Trophoblast cell (in vitro differentiated cells and primary cell): Measurements from ENCODE around the gene C3orf52.

Source experiments
- DNase-seq, 2 donors: peaks; one replicate each; pipeline ENCODE4 v3.0.0-alpha.2; 2016
- H2AFZ ChIP-seq: 2 replicates; pipeline ENCODE4 v1.6.1; 2013; ENCODE audit warnings: low read length, moderate library complexity, mild to moderate bottlenecking; ENCODE audit not compliant: insufficient read depth, poor library complexity
- H2AK5ac ChIP-seq: 2 replicates; pipeline ENCODE4 v1.6.1; 2013; ENCODE audit warnings: mild to moderate bottlenecking, low read length
- H2BK120ac ChIP-seq: 2 replicates; pipeline ENCODE4 v1.6.1; 2013; ENCODE audit warnings: low read length, mild to moderate bottlenecking, moderate library complexity; ENCODE audit not compliant: insufficient read depth, poor library complexity
- H2BK12ac ChIP-seq: 2 replicates; pipeline ENCODE4 v1.6.1; 2013; ENCODE audit warnings: mild to moderate bottlenecking, low read length, moderate library complexity
- H2BK5ac ChIP-seq: 2 replicates; pipeline ENCODE4 v1.6.1; 2013; ENCODE audit warnings: low read length, low read depth, moderate library complexity, mild to moderate bottlenecking; ENCODE audit not compliant: poor library complexity
- H3K14ac ChIP-seq: 2 replicates; pipeline ENCODE4 v1.6.1; 2013; ENCODE audit warnings: mild to moderate bottlenecking, low read length
- H3K18ac ChIP-seq: 2 replicates; pipeline ENCODE4 v1.6.1; 2013; ENCODE audit warnings: mild to moderate bottlenecking, low read length
- H3K23ac ChIP-seq: 2 replicates; pipeline ENCODE4 v1.6.1; 2013; ENCODE audit warnings: low read length
- H3K27ac ChIP-seq: 2 replicates; pipeline ENCODE4 v1.5.1; 2013; ENCODE audit warnings: low read depth, mild to moderate bottlenecking, inconsistent platforms, low read length, moderate library complexity
- H3K27me3 ChIP-seq: 2 replicates; pipeline ENCODE4 v1.6.1; 2013; ENCODE audit warnings: inconsistent platforms, mild to moderate bottlenecking, low read length, moderate library complexity; ENCODE audit not compliant: insufficient read depth
- H3K36me3 ChIP-seq, 2 experiments: 1 replicate in 1 of 2; 2 replicates in 1 of 2; pipeline ENCODE4 v1.6.1; 2013; ENCODE audit warnings: low read length in 2 of 2, mild to moderate bottlenecking in 2 of 2, moderate library complexity in 1 of 2; ENCODE audit not compliant: insufficient read depth in 2 of 2, control insufficient read depth in 1 of 2
- H3K4ac ChIP-seq: 2 replicates; pipeline ENCODE4 v1.6.1; 2013; ENCODE audit warnings: low read depth, mild to moderate bottlenecking, low read length, moderate library complexity
- H3K4me1 ChIP-seq, 2 experiments: 1 replicate in 1 of 2; 2 replicates in 1 of 2; pipeline ENCODE4 v1.6.1; 2013; ENCODE audit warnings: low read length in 2 of 2, mild to moderate bottlenecking in 2 of 2, moderate library complexity in 1 of 2; ENCODE audit not compliant: insufficient read depth in 2 of 2, control insufficient read depth in 1 of 2
- H3K4me2 ChIP-seq: 2 replicates; pipeline ENCODE4 v1.6.1; 2013; ENCODE audit warnings: inconsistent platforms, mild to moderate bottlenecking, low read length, moderate library complexity
- H3K4me3 ChIP-seq: 2 replicates; pipeline ENCODE4 v1.5.1; 2013; ENCODE audit warnings: mild to moderate bottlenecking, low read depth, low read length, inconsistent platforms
- H3K79me1 ChIP-seq: one replicate; pipeline ENCODE4 v1.6.1; 2013; ENCODE audit warnings: low read length
- H3K79me2 ChIP-seq: 2 replicates; pipeline ENCODE4 v1.6.1; 2013; ENCODE audit warnings: low read length, mild to moderate bottlenecking; ENCODE audit not compliant: control insufficient read depth, insufficient read depth, poor library complexity
- H3K9ac ChIP-seq: 2 replicates; pipeline ENCODE4 v1.6.1; 2013; ENCODE audit warnings: mild to moderate bottlenecking, low read length
- H3K9me3 ChIP-seq: 2 replicates; pipeline ENCODE4 v1.6.1; 2013; ENCODE audit warnings: low read depth, mild to moderate bottlenecking, control low read depth, inconsistent platforms, low read length; ENCODE audit not compliant: insufficient read depth
- H4K12ac ChIP-seq: 2 replicates; pipeline ENCODE4 v1.6.1; 2013; ENCODE audit warnings: low read depth, mild to moderate bottlenecking, low read length, moderate library complexity
- H4K8ac ChIP-seq: 2 replicates; pipeline ENCODE4 v1.6.1; 2013; ENCODE audit warnings: low read depth, mild to moderate bottlenecking, low read length, moderate library complexity
- H4K91ac ChIP-seq: one replicate; pipeline ENCODE4 v1.6.1; 2013; ENCODE audit warnings: low read depth, mild to moderate bottlenecking, low read length, moderate library complexity
- WGBS: extraction: QIAGEN DNeasy Blood & Tissue Kit; methylation state at CpG from one replicate; pipeline ENCODE4 v1.1.7; 2013; ENCODE audit warnings: missing lambda C conversion rate; ENCODE audit not compliant: insufficient read length, insufficient coverage; ENCODE audit errors: extremely low coverage; 5-methylcytosine and 5-hydroxymethylcytosine counted together

C3orf52 gene

DNA sequence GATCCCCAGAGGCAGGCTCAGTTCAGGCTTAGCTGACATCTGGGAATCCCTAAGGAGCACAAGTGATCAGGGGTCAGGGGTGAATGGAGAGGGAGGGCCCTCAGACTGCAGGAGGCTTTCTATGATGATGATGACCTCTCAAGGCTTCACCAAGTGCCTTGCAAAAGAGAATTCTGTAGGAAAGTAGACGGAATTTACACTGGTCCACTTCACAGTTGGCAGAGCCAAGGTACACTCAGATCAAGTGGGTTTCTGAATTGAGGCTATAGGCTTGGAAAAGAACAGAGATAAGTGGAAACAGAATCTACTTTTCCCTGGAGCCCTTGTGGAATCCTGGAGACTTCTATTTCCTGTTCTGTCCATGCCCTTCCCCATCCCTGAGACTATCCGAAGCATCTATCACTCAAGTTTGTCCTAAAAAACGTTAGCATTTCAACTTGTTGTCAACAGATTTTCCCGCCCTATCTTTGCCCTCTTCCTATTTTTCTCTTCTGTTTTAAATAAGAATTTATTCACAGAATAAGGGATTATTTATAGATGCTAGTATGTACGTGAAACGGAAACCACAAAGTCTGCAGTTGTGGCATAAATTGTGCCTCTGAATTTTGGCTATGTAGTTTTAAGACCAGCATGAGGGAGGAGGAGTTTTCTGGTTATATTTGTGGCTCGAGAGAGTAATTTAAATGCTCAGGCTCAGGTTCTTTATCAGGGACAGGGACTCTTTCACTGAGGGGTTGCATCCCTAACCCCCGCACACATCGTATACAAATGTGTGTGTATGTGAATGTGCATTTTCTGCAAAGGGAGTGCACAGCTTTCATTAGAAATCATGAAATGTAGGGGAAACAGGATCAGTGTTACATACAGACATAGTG, 34.0 kb downstream of the C3orf52 start:
- Histone ChIP-seq H3K23ac (no peak overlapping the region), H4K8ac (no peak overlapping the region), H3K14ac (no peak overlapping the region), H2BK120ac (no peak overlapping the region), H2AK5ac (no peak overlapping the region), H3K79me2 (no peaks in the 10 kb centered on the region), H4K12ac (no peak overlapping the region), H3K9ac (no peak overlapping the region), H4K91ac (no peak overlapping the region), H3K4me1 (no peaks in the 10 kb centered on the region), H3K4me3 (no peak overlapping the region), H2BK5ac (no peak overlapping the region), H2AFZ (no peak overlapping the region), H3K79me1 (peaks cover under 1% of the 10 kb centered on the region), H3K27ac (no peak overlapping the region), H3K27me3 (no peaks in the 10 kb centered on the region), H3K9me3 (no peaks in the 10 kb centered on the region), H2BK12ac (no peak overlapping the region), H3K36me3 (peaks cover 7 to 13% of the 10 kb centered on the region in 2 experiments), H3K4me2 (no peak overlapping the region), H3K4ac (no peak overlapping the region), H3K18ac (no peak overlapping the region)
- DNase-seq, result no peak
- WGBS, result no CpG with 5 or more reads among the region's 9 CpGs

- WGBS, result no CpG with 5 or more reads among the region's 2 CpGs
Measured at GRCh38 chr3:112121577-112122547, 35.7 kb downstream of the C3orf52 start.

DNA sequence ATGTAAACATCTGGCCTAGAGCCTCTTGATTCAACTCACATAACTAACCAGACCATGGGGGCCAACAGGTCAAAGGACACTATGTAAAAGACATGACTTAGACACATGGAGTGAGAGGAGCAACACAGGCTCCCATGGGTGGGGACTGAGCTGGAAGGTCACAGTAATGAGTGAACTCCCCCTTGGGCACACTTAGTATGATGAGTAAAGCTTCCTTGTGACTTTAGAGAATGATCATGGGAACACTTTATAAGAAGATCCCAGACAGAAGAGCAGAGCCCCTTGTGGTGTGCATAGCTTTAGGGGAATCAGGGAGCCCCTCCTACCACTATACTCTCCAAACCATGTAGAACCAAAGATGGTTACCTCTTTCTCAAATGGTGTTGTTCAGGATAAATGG, 36.7 kb downstream of the C3orf52 start:
- Histone ChIP-seq H4K12ac (no peak overlapping the region), H2BK12ac (no peak overlapping the region), H2BK5ac (no peak overlapping the region), H3K23ac (no peak overlapping the region), H2AFZ (no peak overlapping the region), H3K18ac (no peak overlapping the region), H2BK120ac (no peak overlapping the region), H3K14ac (no peak overlapping the region), H3K79me2 (no peaks in the 10 kb centered on the region), H3K4me1 (peaks cover 7 to 9% of the 10 kb centered on the region in 2 experiments), H3K79me1 (peaks cover 9% of the 10 kb centered on the region), H3K4me2 (no peak overlapping the region), H3K27ac (no peak overlapping the region), H4K8ac (no peak overlapping the region), H2AK5ac (no peak overlapping the region), H3K9me3 (no peaks in the 10 kb centered on the region), H3K4ac (no peak overlapping the region), H4K91ac (no peak overlapping the region), H3K4me3 (no peak overlapping the region), H3K9ac (no peak overlapping the region), H3K27me3 (no peaks in the 10 kb centered on the region), H3K36me3 (peaks cover 3 to 6% of the 10 kb centered on the region in 2 experiments)
- no peak for DNase-seq

More at GRCh38 chr3:112121577-112122547, 35.7 kb downstream of the C3orf52 start:
- Histone ChIP-seq H3K79me2 (no peaks in the 10 kb centered on the region), H3K18ac (no peak overlapping the region), H2AFZ (no peak overlapping the region), H4K12ac (no peak overlapping the region), H3K14ac (no peak overlapping the region), H3K23ac (no peak overlapping the region), H2AK5ac (no peak overlapping the region), H3K4me1 (peaks cover 4 to 6% of the 10 kb centered on the region in 2 experiments), H3K9me3 (no peaks in the 10 kb centered on the region), H3K79me1 (peaks cover 6% of the 10 kb centered on the region), H3K27me3 (no peaks in the 10 kb centered on the region), H2BK12ac (no peak overlapping the region), H3K9ac (no peak overlapping the region), H3K27ac (no peak overlapping the region), H2BK120ac (no peak overlapping the region), H2BK5ac (no peak overlapping the region), H4K8ac (no peak overlapping the region), H3K4me2 (no peak overlapping the region), H3K4me3 (no peak overlapping the region), H3K36me3 (peaks cover 4 to 10% of the 10 kb centered on the region in 2 experiments), H4K91ac (no peak overlapping the region), H3K4ac (no peak overlapping the region)
- no peak for DNase-seq

DNA sequence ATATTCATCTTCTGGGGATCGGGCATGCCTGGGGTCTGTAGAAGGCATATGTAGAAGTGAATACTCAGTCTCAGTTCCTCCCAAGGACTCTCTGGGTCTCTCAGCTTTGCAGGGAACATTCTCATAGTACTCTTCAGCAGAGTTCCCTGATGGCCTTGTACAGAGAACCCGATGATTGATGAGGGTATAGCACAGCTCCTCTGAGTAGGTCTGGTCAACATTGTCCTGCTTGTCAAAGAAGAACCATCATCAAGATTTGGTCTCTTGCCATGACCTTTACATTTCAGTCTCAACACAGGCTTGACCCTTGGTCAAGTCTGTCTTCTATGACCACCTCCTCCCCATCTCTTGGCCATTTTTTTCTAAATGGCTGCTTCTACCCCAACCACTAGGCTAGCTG, 37.4 kb downstream of the C3orf52 start:
- H2AK5ac ChIP-seq, result no peak overlapping the region
- DNase-seq, result no peak
- H2BK12ac ChIP-seq, result no peak overlapping the region
- H2BK5ac ChIP-seq, result no peak overlapping the region
- H3K36me3 ChIP-seq, result peaks cover 2 to 6% of the 10 kb centered on the region in 2 experiments
- no CpG with 5 or more reads among the region's 2 CpGs for WGBS
- H3K9ac ChIP-seq, result no peak overlapping the region
- H3K4ac ChIP-seq, result no peak overlapping the region
- H4K91ac ChIP-seq, result no peak overlapping the region
- no peak overlapping the region for H3K4me2 ChIP-seq
- no peak overlapping the region for H3K4me3 ChIP-seq
- no peaks in the 10 kb centered on the region for H3K79me2 ChIP-seq
- peaks cover 9% of the 10 kb centered on the region for H3K79me1 ChIP-seq
- no peak overlapping the region for H2AFZ ChIP-seq
- H3K18ac ChIP-seq, result no peak overlapping the region
- no peak overlapping the region for H4K8ac ChIP-seq
- peaks cover 7 to 9% of the 10 kb centered on the region in 2 experiments for H3K4me1 ChIP-seq
- no peak overlapping the region for H3K14ac ChIP-seq
- no peaks in the 10 kb centered on the region for H3K27me3 ChIP-seq
- H2BK120ac ChIP-seq, result no peak overlapping the region
- no peak overlapping the region for H3K27ac ChIP-seq
- H3K9me3 ChIP-seq, result no peaks in the 10 kb centered on the region
- no peak overlapping the region for H3K23ac ChIP-seq
- no peak overlapping the region for H4K12ac ChIP-seq
